ENCODE data around the gene POU3F1.

POU3F1 gene

GRCh38 chr1:38092256-38092655 lies 45.7 kb upstream of the POU3F1 start:
- Histone ChIP-seq H3K27me3 (ENCODE audit: insufficient read depth, poor library complexity, severe bottlenecking) (peaks cover 9% of the 10 kb centered on the region), H3K4me3 (replicated peaks; ENCODE audit: insufficient read depth, low read length) (no peak overlapping the region), H3K27ac (replicated peaks) (no peak overlapping the region)
- no peak for DNase-seq (ENCODE audit: low read depth in 1 of 2, low spot score in 1 of 2)
- TF ChIP-seq CTCF (IDR thresholded peaks at IDR 0.05; ENCODE audit: insufficient read depth, low read length): no peak
- TF ChIP-seq GABPA (IDR thresholded peaks at IDR 0.05; ENCODE audit: low read depth): no peak
- TF ChIP-seq REST (IDR thresholded peaks at IDR 0.05; ENCODE audit: insufficient replicate concordance, low read depth): no peak
- no peak for TF ChIP-seq POLR2AphosphoS5 (IDR thresholded peaks at IDR 0.05; ENCODE audit: low read depth)

- TF ChIP-seq CTCF (IDR thresholded peaks at IDR 0.05; ENCODE audit: insufficient read depth, low read length): no peak
- no peak for TF ChIP-seq SPI1 (IDR thresholded peaks at IDR 0.05; ENCODE audit: borderline replicate concordance, low read depth)
- TF ChIP-seq POLR2AphosphoS5 (IDR thresholded peaks at IDR 0.05; ENCODE audit: low read depth): no peak
- no peak for TF ChIP-seq REST (IDR thresholded peaks at IDR 0.05; ENCODE audit: insufficient replicate concordance, low read depth)
- no peak for TF ChIP-seq GABPA (IDR thresholded peaks at IDR 0.05; ENCODE audit: low read depth)
- Histone ChIP-seq H3K27me3 (ENCODE audit: insufficient read depth, poor library complexity, severe bottlenecking) (peaks cover 9% of the 10 kb centered on the region), H3K27ac (replicated peaks) (no peak overlapping the region), H3K4me3 (replicated peaks; ENCODE audit: insufficient read depth, low read length) (no peak overlapping the region)
- DNase-seq (ENCODE audit: low read depth in 1 of 2, low spot score in 1 of 2): no peak
Measured at GRCh38 chr1:38090796-38091195, 44.2 kb upstream of the POU3F1 start.

GRCh38 chr1:38089712-38090360 lies 43.2 kb upstream of the POU3F1 start:
- H3K27ac ChIP-seq (replicated peaks): no peak overlapping the region
- peaks cover 9% of the 10 kb centered on the region for H3K27me3 ChIP-seq (ENCODE audit: insufficient read depth, poor library complexity, severe bottlenecking)
- H3K4me3 ChIP-seq (replicated peaks; ENCODE audit: insufficient read depth, low read length): no peak overlapping the region
- DNase-seq (ENCODE audit: low read depth in 1 of 2, low spot score in 1 of 2): no peak
- TF ChIP-seq REST (IDR thresholded peaks at IDR 0.05; ENCODE audit: insufficient replicate concordance, low read depth) (no peak), SPI1 (IDR thresholded peaks at IDR 0.05; ENCODE audit: borderline replicate concordance, low read depth) (no peak), POLR2AphosphoS5 (IDR thresholded peaks at IDR 0.05; ENCODE audit: low read depth) (no peak), CTCF (IDR thresholded peaks at IDR 0.05; ENCODE audit: insufficient read depth, low read length) (no peak), GABPA (IDR thresholded peaks at IDR 0.05; ENCODE audit: low read depth) (no peak)
